GM12878 (cell line): Measurements from ENCODE around the gene ADIG. TPM values are rescaled to one million over a fixed set of nuclear protein-coding genes. Genes with fewer than 3 reads are reported as not detected.

Experiments
- ATAC-seq: fragments of 200-7000 bp; cut with Tn5 transposase; 3 replicates; pipeline ENCODE4 v1.9.1; 2020; ENCODE audit warnings: mild to moderate bottlenecking, moderate library complexity
- BruUV-seq: library from RNA; stranded (reverse); fragments of 400-500 nt; replicated peaks from 2 replicates; lab custom pipeline; 2021; lab: Mats Ljungman, UMichigan
- CTCF ChIA-PET: fragments of 300-600 bp; sonication (Branson Sonifier 250); formaldehyde crosslinking; extraction: SDS; loops from one replicate; lab custom pipeline; 2021; ENCODE audit warnings: inconsistent platforms; lab: Yijun Ruan, JAX
- POLR2A ChIA-PET: fragments of 350-600 bp; formaldehyde crosslinking; extraction: SDS; loops from one replicate; lab custom pipeline; 2021; ENCODE audit warnings: inconsistent platforms; lab: Charles Lee
- RAD21 ChIA-PET: fragments of 300-600 bp; sonication (Branson Sonifier 250); formaldehyde crosslinking; loops from one replicate; lab custom pipeline; 2023; ENCODE audit warnings: antibody characterized with exemption; ENCODE audit not compliant: unreplicated experiment; lab: Charles Lee
- SMC1A ChIA-PET: fragments of 300-600 bp; sonication (Branson Sonifier 250); formaldehyde crosslinking; loops from one replicate; lab custom pipeline; 2023; ENCODE audit not compliant: unreplicated experiment, uncharacterized antibody; lab: Charles Lee
- DNase-seq: peaks from one replicate; pipeline ENCODE4 v3.0.0-alpha.2; 2011; ENCODE audit warnings: low read depth, low spot score
- FAIRE-seq: peaks from 3 replicates; lab custom pipeline; 2011; peaks lifted over from hg19 to GRCh38; lab: Jason Lieb, UNC
- H2AFZ ChIP-seq: 2 replicates; pipeline ENCODE4 v1.6.0; 2011; ENCODE audit warnings: low read depth, low read length, control low read depth; ENCODE audit not compliant: control insufficient read depth
- H3K27ac ChIP-seq: 2 replicates; pipeline ENCODE4 v1.5.1; 2011; ENCODE audit warnings: control low read depth; ENCODE audit not compliant: control insufficient read depth, insufficient read depth
- H3K27me3 ChIP-seq, 2 experiments: replicated peaks in 1 of 2; 2 replicates each; pipeline versions ENCODE4 v1.6.0 to v1.6.1; 2011; ENCODE audit warnings: low read length in 1 of 2; ENCODE audit not compliant: control insufficient read depth in 2 of 2, insufficient read depth in 2 of 2
- H3K36me3 ChIP-seq, 2 experiments: 2 replicates each; pipeline ENCODE4 v1.5.1; 2011; ENCODE audit warnings: low read length in 1 of 2; ENCODE audit not compliant: control insufficient read depth in 2 of 2, insufficient read depth in 2 of 2
- H3K4me1 ChIP-seq: 2 replicates; pipeline ENCODE4 v1.6.1; 2011; ENCODE audit warnings: mild to moderate bottlenecking, low read length, moderate library complexity, mixed read lengths; ENCODE audit not compliant: control insufficient read depth, insufficient read depth
- H3K4me2 ChIP-seq: 2 replicates; pipeline ENCODE4 v1.6.0; 2011; ENCODE audit warnings: control low read depth; ENCODE audit not compliant: control insufficient read depth, insufficient read depth
- H3K4me3 ChIP-seq: fragments of 200-600 bp; sonication (generic); 2 replicates; pipeline ENCODE4 v1.5.1; 2016
- H3K79me2 ChIP-seq: 2 replicates; pipeline ENCODE4 v1.6.0; 2011; ENCODE audit warnings: low read length; ENCODE audit not compliant: control insufficient read depth, insufficient read depth
- H3K9ac ChIP-seq: 2 replicates; pipeline ENCODE4 v1.8.0; 2011; ENCODE audit warnings: low read length, control low read depth, mixed read lengths; ENCODE audit not compliant: control insufficient read depth, insufficient read depth
- H3K9me3 ChIP-seq: replicated peaks from 3 replicates; pipeline ENCODE4 v1.5.1; 2011; ENCODE audit warnings: mild to moderate bottlenecking, low read length; ENCODE audit not compliant: control insufficient read depth, insufficient read depth
- H4K20me1 ChIP-seq: 2 replicates; pipeline ENCODE4 v1.6.0; 2011; ENCODE audit not compliant: control insufficient read depth, insufficient read depth
- CEBPZ ChIP-seq: fragments of 150-350 bp; IDR thresholded peaks from 2 replicates; pipeline ENCODE4 v1.6.1; 2016; ENCODE audit warnings: low read depth, low read length
- FOXM1 ChIP-seq: IDR thresholded peaks from 2 replicates; pipeline ENCODE4 v1.6.1; 2012; ENCODE audit warnings: low read depth, mild to moderate bottlenecking, inconsistent platforms, low read length, moderate library complexity
- GABPA ChIP-seq: IDR thresholded peaks from 2 replicates; pipeline ENCODE4 v1.6.1; 2014; ENCODE audit warnings: antibody characterized with exemption, low read depth, mild to moderate bottlenecking, inconsistent platforms
- HDGF ChIP-seq: fragments of 450-650 bp; IDR thresholded peaks from 2 replicates; pipeline ENCODE4 v1.6.1; 2016; ENCODE audit warnings: antibody characterized with exemption
- MTA3 ChIP-seq: IDR thresholded peaks from 2 replicates; pipeline ENCODE4 v1.6.1; 2012; ENCODE audit warnings: low read length, inconsistent platforms, borderline replicate concordance
- PML ChIP-seq: IDR thresholded peaks from 2 replicates; pipeline ENCODE4 v1.6.1; 2012; ENCODE audit warnings: low read length, inconsistent platforms
- POU2F2 ChIP-seq: IDR thresholded peaks from 3 replicates; pipeline ENCODE4 v1.6.1; 2011; ENCODE audit warnings: low read depth, mild to moderate bottlenecking, low read length, borderline replicate concordance
- RAD51 ChIP-seq: fragments of 450-650 bp; IDR thresholded peaks from 2 replicates; pipeline ENCODE4 v1.6.1; 2016; ENCODE audit warnings: moderate library complexity, mild to moderate bottlenecking, inconsistent platforms
- SMARCA5 ChIP-seq: fragments of 450-650 bp; IDR thresholded peaks from 2 replicates; pipeline ENCODE4 v1.6.1; 2017; ENCODE audit warnings: mild to moderate bottlenecking
- SP1 ChIP-seq: IDR thresholded peaks from one replicate; pipeline ENCODE4 v1.6.1; 2011; ENCODE audit warnings: low read depth, low read length
- SREBF2 ChIP-seq: IDR thresholded peaks from 2 replicates; pipeline ENCODE4 v1.6.1; 2012; ENCODE audit warnings: mild to moderate bottlenecking, low read length
- ZBTB11 ChIP-seq: fragments of 450-650 bp; formaldehyde crosslinking; IDR thresholded peaks from 2 replicates; pipeline ENCODE4 v1.5.0; 2022; ENCODE audit warnings: mild to moderate bottlenecking, missing genetic modification characterization
- ZBTB33 ChIP-seq: fragments of 450-650 bp; IDR thresholded peaks from 2 replicates; pipeline ENCODE4 v1.6.1; 2017; ENCODE audit warnings: mild to moderate bottlenecking
- WGBS: methylation state at CpG from one replicate; pipeline ENCODE4 v1.1.6; 2016; ENCODE audit warnings: low lambda C conversion rate; ENCODE audit not compliant: insufficient replicate concordance, insufficient coverage; ENCODE audit errors: missing lambda C conversion rate; 5-methylcytosine and 5-hydroxymethylcytosine counted together
- in situ Hi-C: fragments of 300-500 bp; cut with MboI; formaldehyde crosslinking; loops from 9 replicates; pipeline ENCODE4 v1.14.3; 2018; ENCODE audit warnings: mixed read lengths
- intact Hi-C: fragments of 100-400 bp; cut with micrococcal nuclease; formaldehyde crosslinking; loops from one replicate; pipeline ENCODE4 v1.14.2; 2022; ENCODE audit not compliant: unreplicated experiment
- polyA plus RNA-seq, 11 experiments: library from polyadenylated mRNA; depleted of rRNA in 4 of 11; unstranded in 6 of 11; stranded (reverse) in 5 of 11; fragments of >200 nt; fragmentation: Nextera tagmentation in 4 of 11; fragmentation: Illumina TruSeq in 1 of 11; extraction: Ambion mirVana in 4 of 11; extraction: Trizol in 1 of 11; gene quantifications; 1 replicate in 1 of 11; 2 replicates in 10 of 11; pipeline versions ENCODE4 v1.2.1 to v1.2.3, GENCODE V29; 2011 to 2016; ENCODE audit warnings: inconsistent platforms in 2 of 11, missing spikeins in 2 of 11, low read depth in 1 of 11
- total RNA-seq, 4 experiments: library from RNA; depleted of rRNA in 3 of 4; stranded (reverse); fragments of >200 nt in 3 of 4; fragmentation: Illumina TruSeq in 1 of 4; extraction: Trizol in 1 of 4; gene quantifications; 2 replicates each; pipeline versions ENCODE4 v1.2.1 to v1.2.3, GENCODE V29; 2013 to 2021
- TF ChIP-seq, protein P1 (sequence below), 3 experiments: IDR thresholded peaks in 2 of 3; conservative IDR thresholded peaks in 1 of 3; 2 replicates each; pipeline ENCODE4 v1.5.1; 2011; ENCODE audit warnings: low read depth in 3 of 3, low read length in 3 of 3, mild to moderate bottlenecking in 3 of 3, control low read depth in 2 of 3, moderate library complexity in 2 of 3, inconsistent platforms in 1 of 3, mixed read lengths in 1 of 3; ENCODE audit not compliant: control insufficient read depth in 2 of 3, insufficient read depth in 1 of 3; ENCODE audit errors: extremely low read depth in 1 of 3

The ADIG gene
- total and polyA plus RNA-seq, 10 of the 15 experiments (the other 5 are each of a cell fraction or from before 2014, with no cell fraction given), result not detected

GRCh38 chr20:38615283-38615682, 34.3 kb downstream of the ADIG start:
- no peaks in the 10 kb centered on the region for H3K36me3 ChIP-seq
- no peaks in the 10 kb centered on the region for H3K4me1 ChIP-seq
- POLR2A ChIA-PET, result no interaction called here
- no peak overlapping the region for H3K27ac ChIP-seq
- no peaks in the 10 kb centered on the region for H3K9me3 ChIP-seq
- SMC1A ChIA-PET, result no interaction called here
- BruUV-seq, result no TSS peak
- no peaks in the 10 kb centered on the region for H3K79me2 ChIP-seq
- H3K4me2 ChIP-seq, result no peak overlapping the region
- H2AFZ ChIP-seq, result no peak overlapping the region
- RAD21 ChIA-PET, result no interaction called here
- FAIRE-seq, result no peak
- H3K4me3 ChIP-seq, result no peak overlapping the region
- intact Hi-C loops, result no loop called here
- no peak for ATAC-seq
- in situ Hi-C loops, result no loop called here
- H4K20me1 ChIP-seq, result no peaks in the 10 kb centered on the region
- H3K9ac ChIP-seq, result no peak overlapping the region
- 53% methylated on average over 15 of the region's 15 CpGs for WGBS
- CTCF ChIA-PET, result no interaction called here
- DNase-seq, result no peak
- peaks cover 0 to 3% of the 10 kb centered on the region in 2 experiments; a peak in 2 of 4 replicates for H3K27me3 ChIP-seq
- TF ChIP-seq HDGF (no peak), ZBTB33 (no peak), SMARCA5 (no peak), FOXM1 (no peak), SP1 (no peak), POU2F2 (no peak), GABPA (no peak), SREBF2 (no peak), CEBPZ (no peak), RAD51 (no peak), MTA3 (no peak), PML (no peak), ZBTB11 (CRISPR knock-in tag) (no peak)
- TF ChIP-seq, protein P1, sequence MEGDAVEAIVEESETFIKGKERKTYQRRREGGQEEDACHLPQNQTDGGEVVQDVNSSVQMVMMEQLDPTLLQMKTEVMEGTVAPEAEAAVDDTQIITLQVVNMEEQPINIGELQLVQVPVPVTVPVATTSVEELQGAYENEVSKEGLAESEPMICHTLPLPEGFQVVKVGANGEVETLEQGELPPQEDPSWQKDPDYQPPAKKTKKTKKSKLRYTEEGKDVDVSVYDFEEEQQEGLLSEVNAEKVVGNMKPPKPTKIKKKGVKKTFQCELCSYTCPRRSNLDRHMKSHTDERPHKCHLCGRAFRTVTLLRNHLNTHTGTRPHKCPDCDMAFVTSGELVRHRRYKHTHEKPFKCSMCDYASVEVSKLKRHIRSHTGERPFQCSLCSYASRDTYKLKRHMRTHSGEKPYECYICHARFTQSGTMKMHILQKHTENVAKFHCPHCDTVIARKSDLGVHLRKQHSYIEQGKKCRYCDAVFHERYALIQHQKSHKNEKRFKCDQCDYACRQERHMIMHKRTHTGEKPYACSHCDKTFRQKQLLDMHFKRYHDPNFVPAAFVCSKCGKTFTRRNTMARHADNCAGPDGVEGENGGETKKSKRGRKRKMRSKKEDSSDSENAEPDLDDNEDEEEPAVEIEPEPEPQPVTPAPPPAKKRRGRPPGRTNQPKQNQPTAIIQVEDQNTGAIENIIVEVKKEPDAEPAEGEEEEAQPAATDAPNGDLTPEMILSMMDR (IDR thresholded peaks at IDR 0.05 in 2 of 3, conservative IDR thresholded peaks at IDR 0.05 in 1 of 3; ENCODE audit: control insufficient read depth in 2 of 3, extremely low read depth in 1 of 3, insufficient read depth in 1 of 3, low read depth in 3 of 3, low read length in 3 of 3), result no peak
